Calu3 (cell line): ENCODE data around the gene CACNG7. TPM values are rescaled to one million over a fixed set of nuclear protein-coding genes. Genes with fewer than 3 reads are reported as not detected.
A peak's percentile ranks its signal among the peaks of the same experiment; 100 is the strongest.
"Not testable (repeated sequence)": the region's sequence is repeated elsewhere in the genome, so short reads cannot be mapped to it uniquely, and the experiment has no call there.

Experiments used
- BruUV-seq: library from RNA; stranded (reverse); fragments of 400-500 nt; replicated peaks from 2 replicates; lab custom pipeline; 2021; lab: Mats Ljungman, UMichigan
- CTCF ChIA-PET: fragments of 300-600 bp; sonication (Branson Sonifier 250); formaldehyde crosslinking; loops from one replicate; lab custom pipeline; 2022; ENCODE audit warnings: antibody characterized with exemption; lab: Charles Lee
- DNase-seq: peaks from one replicate; pipeline ENCODE4 v3.0.0; 2022
- H3K27ac Mint-ChIP-seq: one replicate; pipeline ENCODE4 v1.8.0; 2022; ENCODE audit warnings: mixed read lengths; ENCODE audit not compliant: unreplicated experiment
- H3K27me3 Mint-ChIP-seq: one replicate; pipeline ENCODE4 v1.8.0; 2022; ENCODE audit warnings: mixed read lengths; ENCODE audit not compliant: unreplicated experiment
- H3K36me3 Mint-ChIP-seq: one replicate; pipeline ENCODE4 v1.8.0; 2022; ENCODE audit warnings: mild to moderate bottlenecking, moderate library complexity, mixed read lengths; ENCODE audit not compliant: insufficient read depth, unreplicated experiment
- H3K4me1 Mint-ChIP-seq: one replicate; pipeline ENCODE4 v1.8.0; 2022; ENCODE audit warnings: mild to moderate bottlenecking, low read depth, mixed read lengths; ENCODE audit not compliant: unreplicated experiment
- H3K4me3 Mint-ChIP-seq: one replicate; pipeline ENCODE4 v1.8.0; 2022; ENCODE audit warnings: mild to moderate bottlenecking, low read depth, moderate library complexity, mixed read lengths; ENCODE audit not compliant: unreplicated experiment
- H3K9me3 Mint-ChIP-seq: one replicate; pipeline ENCODE4 v1.8.0; 2022; ENCODE audit warnings: low read depth, mixed read lengths; ENCODE audit not compliant: unreplicated experiment
- CTCF ChIP-seq: fragments of 200-600 bp; IDR thresholded peaks from one replicate; pipeline ENCODE4 v1.8.0; 2022; ENCODE audit warnings: antibody characterized with exemption; ENCODE audit not compliant: unreplicated experiment
- intact Hi-C: fragments of 100-400 bp; cut with micrococcal nuclease; formaldehyde crosslinking; loops from one replicate; pipeline ENCODE4 v1.10.0; 2022; ENCODE audit not compliant: unreplicated experiment
- total RNA-seq: library from RNA; stranded (reverse); gene quantifications from 2 replicates; pipeline ENCODE4 v1.2.3, GENCODE V29; 2022

Gene CACNG7
- total RNA-seq, 1 experiment from 2014 or later = not detected

- Mint-ChIP-seq H3K4me3 (peak overlapping the region; percentile 95), H3K36me3 (peaks cover 100% of the 10 kb centered on the region), H3K9me3 (no peaks in the 10 kb centered on the region), H3K4me1 (peaks cover 58% of the 10 kb centered on the region), H3K27me3 (no peaks in the 10 kb centered on the region), H3K27ac (peak overlapping the region; percentile 99)
- peak; percentile 98 for DNase-seq
- intact Hi-C loops = loop anchor here (1.0 kb wide), 1 partner anchor 27 kb away; no protein-coding TSS in a partner anchor
- BruUV-seq = no TSS peak
- peak; percentile 32 for TF ChIP-seq CTCF
- CTCF ChIA-PET = interaction anchor here (0.6 to 1.8 kb wide), 5 partner anchors 8 to 155 kb away, joined by 3 to 10 read pairs (median 4); partner anchors contain the start of gene PRKCG
Measured at GRCh38 chr19:53868892-53869804, 39.9 kb upstream of the CACNG7 start.

- H3K4me3 Mint-ChIP-seq = peak overlapping the region; percentile 95
- not testable (repeated sequence) for H3K9me3 Mint-ChIP-seq, BruUV-seq, H3K27me3 Mint-ChIP-seq, DNase-seq
- H3K4me1 Mint-ChIP-seq = peaks cover 58% of the 10 kb centered on the region
- intact Hi-C loops = loop anchor here (1.0 kb wide), 1 partner anchor 28 kb away; no protein-coding TSS in a partner anchor
- H3K36me3 Mint-ChIP-seq = peaks cover 100% of the 10 kb centered on the region
- peak overlapping the region; percentile 99 for H3K27ac Mint-ChIP-seq
- CTCF ChIA-PET = interaction anchor here (0.6 to 0.8 kb wide), 3 partner anchors 45 to 154 kb away, joined by 3 to 5 read pairs (median 3); no protein-coding TSS in a partner anchor
Measured at GRCh38 chr19:53869805-53870484, 39.1 kb upstream of the CACNG7 start.

GRCh38 chr19:53870485-53870844 lies 38.6 kb upstream of the CACNG7 start:
- Mint-ChIP-seq H3K4me3 (peak overlapping the region; percentile 74), H3K9me3 (no peaks in the 10 kb centered on the region), H3K27me3 (no peaks in the 10 kb centered on the region), H3K27ac (peak overlapping the region; percentile 89), H3K36me3 (peaks cover 100% of the 10 kb centered on the region), H3K4me1 (peaks cover 56% of the 10 kb centered on the region)
- no peak for DNase-seq
- no peak for TF ChIP-seq CTCF
- BruUV-seq = no TSS peak
- CTCF ChIA-PET = interaction anchor here (0.6 to 0.8 kb wide), 3 partner anchors 45 to 154 kb away, joined by 3 to 5 read pairs (median 3); no protein-coding TSS in a partner anchor
- intact Hi-C loops = no loop called here

GRCh38 chr19:53871454-53871853 lies 37.6 kb upstream of the CACNG7 start:
- intact Hi-C loops = no loop called here
- Mint-ChIP-seq H3K4me1 (peaks cover 47% of the 10 kb centered on the region), H3K27ac (peak overlapping the region; percentile 89), H3K4me3 (peak overlapping the region; percentile 74), H3K27me3 (no peaks in the 10 kb centered on the region), H3K9me3 (no peaks in the 10 kb centered on the region), H3K36me3 (peaks cover 100% of the 10 kb centered on the region)
- CTCF ChIA-PET = interaction anchor here (0.6 kb wide), 1 partner anchor 138 kb away, joined by 5 read pairs; no protein-coding TSS in a partner anchor
- no peak for TF ChIP-seq CTCF
- no TSS peak for BruUV-seq
- no peak for DNase-seq
